Subcutaneous adipose tissue (tissue), 4 donors: ENCODE measurements around the gene FBXO5. TPM values are rescaled to one million over a fixed set of nuclear protein-coding genes. Genes with fewer than 3 reads are reported as not detected.

ENCODE experiments used
- small RNA-seq: library from RNA; depleted of rRNA; stranded (forward); fragments of <200 nt; gene quantifications from one replicate; pipeline ENCODE3, GENCODE V24; 2016
- total RNA-seq, 4 donors: library from RNA; depleted of rRNA; stranded (reverse); fragments of >200 nt; gene quantifications; one replicate each; pipeline ENCODE4 v1.1.0, GENCODE V29; 2016
- TF ChIP-seq, protein P1 (sequence below): fragments of 450-650 bp; IDR thresholded peaks from one replicate; pipeline ENCODE4 v1.5.1; 2016; ENCODE audit warnings: low read depth, mild to moderate bottlenecking, control low read depth, antibody characterized with exemption, moderate library complexity

Gene FBXO5
- total RNA-seq, 4 donors from 2014 or later = 3.1 to 4.8 (median 4.1) TPM

DNA sequence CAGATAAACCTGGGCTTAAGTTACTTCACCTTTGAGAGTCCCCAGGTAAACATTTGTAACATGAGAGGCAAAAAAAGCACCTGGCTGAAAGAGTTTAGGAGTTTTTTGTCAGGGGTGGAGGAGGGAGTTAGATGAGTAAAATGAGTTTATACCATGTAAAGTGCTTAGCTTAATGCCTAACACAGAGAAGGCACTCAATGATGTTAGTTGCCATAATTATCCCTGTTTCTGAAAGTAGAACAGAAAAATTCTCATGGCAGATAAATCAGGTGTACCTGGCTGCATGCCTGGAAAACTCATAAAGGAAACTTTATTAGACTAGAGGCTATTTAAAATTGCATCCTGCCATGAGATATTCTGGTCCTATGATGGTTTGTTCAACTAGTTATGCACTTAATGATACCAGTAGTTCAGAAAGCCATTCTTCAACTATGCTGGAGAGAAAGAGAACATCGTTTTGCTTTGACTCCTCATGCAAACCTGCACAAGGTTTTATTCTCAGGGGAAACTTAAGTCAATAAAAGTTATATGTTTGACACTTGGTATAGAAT, 40.4 kb downstream of the FBXO5 start:
- TF ChIP-seq, protein P1, sequence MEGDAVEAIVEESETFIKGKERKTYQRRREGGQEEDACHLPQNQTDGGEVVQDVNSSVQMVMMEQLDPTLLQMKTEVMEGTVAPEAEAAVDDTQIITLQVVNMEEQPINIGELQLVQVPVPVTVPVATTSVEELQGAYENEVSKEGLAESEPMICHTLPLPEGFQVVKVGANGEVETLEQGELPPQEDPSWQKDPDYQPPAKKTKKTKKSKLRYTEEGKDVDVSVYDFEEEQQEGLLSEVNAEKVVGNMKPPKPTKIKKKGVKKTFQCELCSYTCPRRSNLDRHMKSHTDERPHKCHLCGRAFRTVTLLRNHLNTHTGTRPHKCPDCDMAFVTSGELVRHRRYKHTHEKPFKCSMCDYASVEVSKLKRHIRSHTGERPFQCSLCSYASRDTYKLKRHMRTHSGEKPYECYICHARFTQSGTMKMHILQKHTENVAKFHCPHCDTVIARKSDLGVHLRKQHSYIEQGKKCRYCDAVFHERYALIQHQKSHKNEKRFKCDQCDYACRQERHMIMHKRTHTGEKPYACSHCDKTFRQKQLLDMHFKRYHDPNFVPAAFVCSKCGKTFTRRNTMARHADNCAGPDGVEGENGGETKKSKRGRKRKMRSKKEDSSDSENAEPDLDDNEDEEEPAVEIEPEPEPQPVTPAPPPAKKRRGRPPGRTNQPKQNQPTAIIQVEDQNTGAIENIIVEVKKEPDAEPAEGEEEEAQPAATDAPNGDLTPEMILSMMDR = no peak

- TF ChIP-seq, protein P1 = no peak
These were observed 41.1 kb downstream of the FBXO5 start for GRCh38 chr6:152941746-152942145.

GRCh38 chr6:152932865-152933264, 50.0 kb downstream of the FBXO5 start:
- TF ChIP-seq, protein P1 = no peak

DNA sequence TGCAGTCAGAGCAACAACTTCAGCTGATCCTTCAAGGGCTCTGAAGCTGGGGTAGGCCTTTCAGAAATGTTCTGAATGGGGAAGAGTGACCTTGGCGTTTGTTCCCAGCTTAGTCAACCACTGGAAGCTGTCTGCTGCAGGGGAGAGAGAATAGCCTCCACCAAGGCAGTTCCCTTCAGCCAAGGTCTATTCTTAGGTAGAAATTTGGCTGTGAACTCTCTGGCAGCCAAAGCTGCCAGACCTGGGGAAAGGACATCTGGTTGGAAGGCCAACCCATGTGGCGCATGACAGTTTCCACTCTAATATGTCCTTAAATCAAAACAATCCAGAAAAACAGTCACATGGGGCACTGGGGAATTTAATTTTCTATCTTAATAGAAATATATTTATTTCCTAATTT, 60.1 kb downstream of the FBXO5 start:
- TF ChIP-seq, protein P1 = no peak

Small RNAs within 50 kb of the gene (small RNA-seq; reads per million reads assigned to genes)
- not detected for gene AL080276.1

Other genes with a start within 250 kb of the FBXO5 start
- 1 to 10 TPM in 2 of 4 donors, under 1 TPM in 2; 0.34 to 4.9 (median 1.9) TPM for gene VIP, start 232.2 kb downstream of the FBXO5 start, total RNA-seq
- 10 to 100 TPM; 17.2 to 45.5 (median 18.4) TPM for gene MTRF1L, start 19.7 kb upstream of the FBXO5 start, total RNA-seq
- 1 to 10 TPM; 2.4 to 6.2 (median 3.5) TPM for gene RGS17, start 148.2 kb upstream of the FBXO5 start, total RNA-seq